Esophagus muscularis mucosa (tissue), 4 donors: ENCODE measurements around the gene MTAP. TPM values are rescaled to one million over a fixed set of nuclear protein-coding genes. Genes with fewer than 3 reads are reported as not detected.

ENCODE experiments used
- DNase-seq: peaks from one replicate; pipeline ENCODE4 v3.0.0-alpha.2; 2017; ENCODE audit errors: extremely low spot score
- H3K27ac ChIP-seq, 4 donors: fragments of 200-600 bp; sonication (generic); replicated peaks in 1 of 4; 1 replicate in 3 of 4; 2 replicates in 1 of 4; pipeline ENCODE4 v1.5.1; 2016 to 2019; ENCODE audit warnings: mild to moderate bottlenecking in 1 of 4
- H3K27me3 ChIP-seq, 4 donors: fragments of 200-600 bp; sonication (generic); one replicate each; pipeline versions ENCODE4 v1.5.1 to v1.6.0; 2016 to 2019
- H3K36me3 ChIP-seq, 4 donors: fragments of 200-600 bp; sonication (generic); one replicate each; pipeline ENCODE4 v1.5.1; 2016 to 2019
- H3K4me1 ChIP-seq, 4 donors: fragments of 200-600 bp; sonication (generic); one replicate each; pipeline ENCODE4 v1.5.1; 2016 to 2019
- H3K4me3 ChIP-seq, 4 donors: fragments of 200-600 bp; sonication (generic); 1 replicate in 2 of 4; 2 replicates in 2 of 4; pipeline ENCODE4 v1.5.1; 2016 to 2019; ENCODE audit warnings: mild to moderate bottlenecking in 4 of 4, moderate library complexity in 1 of 4
- H3K9me3 ChIP-seq, 4 donors: fragments of 200-600 bp; sonication (generic); 1 replicate in 3 of 4; 2 replicates in 1 of 4; pipeline ENCODE4 v1.5.1; 2016 to 2019
- CTCF ChIP-seq, 3 experiments: fragments of 200-600 bp in 2 of 3; fragments of 450-650 bp in 1 of 3; sonication (generic) in 2 of 3; IDR thresholded peaks; one replicate each; pipeline ENCODE4 v1.5.1; 2017 to 2019; ENCODE audit warnings: antibody characterized with exemption in 3 of 3, mild to moderate bottlenecking in 2 of 3, moderate library complexity in 1 of 3
- EP300 ChIP-seq: sonication (generic); formaldehyde crosslinking; IDR thresholded peaks from one replicate; pipeline ENCODE4 v1.6.1; 2017; ENCODE audit warnings: antibody characterized with exemption
- POLR2A ChIP-seq: fragments of 450-650 bp; IDR thresholded peaks from one replicate; pipeline ENCODE4 v1.6.1; 2017; ENCODE audit warnings: antibody characterized with exemption, moderate library complexity, mild to moderate bottlenecking, low read depth
- POLR2AphosphoS5 ChIP-seq, 2 donors: sonication (generic); formaldehyde crosslinking; IDR thresholded peaks; one replicate each; pipeline ENCODE4 v1.6.1; 2017; ENCODE audit warnings: antibody characterized with exemption in 2 of 2
- WGBS: methylation state at CpG from one replicate; pipeline ENCODE4 v1.1.5; 2018; 5-methylcytosine and 5-hydroxymethylcytosine counted together
- intact Hi-C: fragments of 100-400 bp; cut with DNase I; formaldehyde crosslinking; loops from one replicate; pipeline ENCODE4 v1.15.1; 2023
- total RNA-seq, 4 donors: library from RNA; depleted of rRNA; stranded (reverse); fragments of >200 nt; gene quantifications; one replicate each; pipeline versions ENCODE4 v1.1.0 to v1.2.1, GENCODE V29; 2016

MTAP gene
- total RNA-seq, 4 donors from 2014 or later: 18.1 to 26.0 (median 22.1) TPM

DNA sequence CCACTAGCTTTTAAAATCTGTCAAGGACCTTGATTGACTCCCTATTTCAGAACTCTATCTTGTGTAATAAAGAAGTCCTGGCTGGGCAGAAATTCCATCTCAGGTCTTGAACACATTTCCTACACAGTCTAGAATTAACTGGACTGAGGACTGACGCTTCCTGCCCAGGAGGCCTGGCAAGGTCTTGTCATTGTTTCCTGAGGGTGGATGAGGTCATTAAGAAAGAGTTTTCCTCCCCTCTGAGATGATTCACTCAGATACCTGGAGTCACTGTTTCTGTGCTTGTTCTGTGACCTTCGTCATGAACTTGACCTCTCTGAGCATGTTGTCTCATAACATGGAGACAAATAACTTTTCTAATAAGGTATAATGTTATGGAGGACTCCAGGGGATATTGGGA is 10.0 kb downstream of the MTAP start:
- H3K27ac ChIP-seq: peak overlapping the region in 2 of 4 donors; percentile 1
- TF ChIP-seq EP300 (no peak), POLR2AphosphoS5 (IDR thresholded peaks at IDR 0.05) (no peak), POLR2A (no peak), CTCF (IDR thresholded peaks at IDR 0.05) (no peak)
- whole genome bisulfite sequencing: 67% methylated on average over 2 of the region's 2 CpGs
- H3K9me3 ChIP-seq: no peaks in the 10 kb centered on the region
- H3K36me3 ChIP-seq: peaks cover 7 to 54% (median 35%) of the 10 kb centered on the region in 4 donors
- no peaks in the 10 kb centered on the region for H3K27me3 ChIP-seq
- no peak for DNase-seq
- no peak overlapping the region for H3K4me3 ChIP-seq
- peaks cover 35 to 60% (median 47%) of the 10 kb centered on the region in 4 donors for H3K4me1 ChIP-seq
- intact Hi-C loops: loop anchor here (5.0 to 10.0 kb wide), 3 partner anchors 222 to 640 kb away; no protein-coding TSS in a partner anchor

- H3K27ac ChIP-seq: peak overlapping the region in 3 of 4 donors; percentile 1 to 35 (median 5)
- H3K9me3 ChIP-seq: no peaks in the 10 kb centered on the region
- no peak overlapping the region for H3K4me3 ChIP-seq
- intact Hi-C loops: loop anchor here (5.0 to 10.0 kb wide), 3 partner anchors 222 to 639 kb away; no protein-coding TSS in a partner anchor
- no peaks in the 10 kb centered on the region for H3K27me3 ChIP-seq
- 91% methylated on average over 4 of the region's 5 CpGs for WGBS
- TF ChIP-seq CTCF (IDR thresholded peaks at IDR 0.05): peak; percentile 80 to 84 (median 84)
- no peak for TF ChIP-seq POLR2AphosphoS5 (IDR thresholded peaks at IDR 0.05)
- DNase-seq: no peak
- H3K36me3 ChIP-seq: peaks cover 7 to 55% (median 41%) of the 10 kb centered on the region in 4 donors
- H3K4me1 ChIP-seq: peaks cover 35 to 55% (median 45%) of the 10 kb centered on the region in 4 donors
Observed at GRCh38 chr9:21812946-21813568, 10.6 kb downstream of the MTAP start.

DNA sequence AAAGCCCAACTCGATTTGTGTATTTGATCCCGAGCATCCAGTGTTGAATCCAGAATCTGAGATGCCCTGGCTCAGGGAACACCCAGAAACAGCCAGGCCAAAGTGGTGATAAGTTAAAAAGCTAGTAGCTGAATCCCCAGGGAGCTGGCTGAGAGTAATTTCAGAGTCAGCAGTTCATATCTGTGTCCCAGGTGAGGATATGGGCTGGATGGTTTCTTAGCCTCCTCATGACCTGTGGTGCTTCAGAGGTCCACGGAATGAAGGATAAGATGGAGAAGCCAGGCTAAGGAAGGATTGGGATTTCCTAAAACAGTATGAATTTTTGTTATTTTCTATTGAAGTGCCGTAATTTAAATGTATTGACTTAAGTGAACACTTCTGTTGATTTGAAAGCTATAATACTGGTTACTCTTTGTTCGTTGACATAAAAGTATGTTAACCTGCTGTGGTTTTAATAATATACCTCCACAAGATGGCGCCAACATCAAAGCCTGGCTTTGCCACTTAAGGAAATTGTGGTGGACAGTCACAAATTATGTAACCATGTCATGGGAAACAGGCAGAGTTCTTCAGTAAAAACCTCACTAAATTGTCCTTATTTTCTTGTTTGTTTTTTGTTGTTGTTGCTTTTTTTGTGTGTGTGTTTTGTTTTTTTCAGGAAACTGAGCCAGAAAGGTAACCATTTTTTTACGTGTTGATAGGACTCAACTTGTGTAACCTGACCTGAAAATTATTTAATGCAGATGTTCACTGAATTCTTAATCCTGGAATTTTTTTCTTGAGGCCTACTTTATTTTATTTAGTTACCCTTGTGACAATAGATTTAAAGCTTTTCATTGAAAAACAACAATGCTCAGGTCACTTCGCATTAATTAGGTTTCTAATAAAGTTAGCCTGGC is 11.4 kb downstream of the MTAP start:
- intact Hi-C loops: loop anchor here (2.0 to 10.0 kb wide), 4 partner anchors 195 to 638 kb away; partner anchors contain the start of gene CDKN2B
- Histone ChIP-seq H3K27me3 (no peaks in the 10 kb centered on the region), H3K9me3 (no peaks in the 10 kb centered on the region), H3K36me3 (peaks cover 7 to 55% (median 45%) of the 10 kb centered on the region in 4 donors), H3K4me1 (peaks cover 35 to 55% (median 45%) of the 10 kb centered on the region in 4 donors), H3K4me3 (no peak overlapping the region), H3K27ac (peak overlapping the region in 2 of 4 donors; percentile 5 to 35)
- 62% methylated on average over 8 of the region's 8 CpGs for WGBS
- TF ChIP-seq EP300 (no peak), CTCF (IDR thresholded peaks at IDR 0.05) (peak; percentile 74 to 76 (median 75)), POLR2AphosphoS5 (IDR thresholded peaks at IDR 0.05) (peak in 1 of 2 donors; percentile 18), POLR2A (no peak)
- no peak for DNase-seq

DNA sequence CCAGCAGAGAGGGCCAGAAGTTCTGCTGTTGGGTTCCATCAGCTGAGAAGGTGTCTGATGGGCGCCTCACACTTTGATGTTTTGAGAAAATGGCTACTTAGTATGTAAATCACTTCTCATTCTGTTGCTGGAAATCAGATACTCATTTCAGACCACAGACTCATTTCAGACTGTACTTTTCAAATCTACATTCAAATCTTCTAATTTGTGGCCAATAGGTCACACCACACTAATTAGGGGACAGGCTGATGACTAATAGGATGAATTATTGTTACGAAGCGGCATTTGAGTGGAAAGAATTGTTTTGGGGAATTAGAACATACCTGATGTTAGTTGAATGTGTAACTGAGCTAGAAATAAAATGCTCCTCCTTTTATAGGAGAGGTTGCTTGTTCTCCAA is 13.2 kb downstream of the MTAP start:
- no peaks in the 10 kb centered on the region for H3K27me3 ChIP-seq
- no peaks in the 10 kb centered on the region for H3K9me3 ChIP-seq
- no peak overlapping the region for H3K4me3 ChIP-seq
- peaks cover 29 to 38% (median 33%) of the 10 kb centered on the region in 4 donors for H3K4me1 ChIP-seq
- 96% methylated on average over 3 of the region's 3 CpGs for WGBS
- no peak for DNase-seq
- no peak for TF ChIP-seq EP300
- no peak for TF ChIP-seq POLR2AphosphoS5 (IDR thresholded peaks at IDR 0.05)
- no peak for TF ChIP-seq CTCF (IDR thresholded peaks at IDR 0.05)
- no peak for TF ChIP-seq POLR2A
- peaks cover 7 to 60% (median 43%) of the 10 kb centered on the region in 4 donors for H3K36me3 ChIP-seq
- intact Hi-C loops: loop anchor here (2.0 to 10.0 kb wide), 2 partner anchors 193 to 219 kb away; partner anchors contain the start of gene CDKN2B
- no peak overlapping the region for H3K27ac ChIP-seq
